RWPE1 (cell line): Measurements from ENCODE around the gene CNR1.

Experiments used
- CTCF ChIA-PET: fragments of 350-600 bp; sonication (Branson Sonifier 250); formaldehyde crosslinking; extraction: SDS; loops from one replicate; lab custom pipeline; 2021; lab: Yijun Ruan, JAX
- POLR2A ChIA-PET: fragments of 400-600 bp; formaldehyde crosslinking; extraction: SDS; loops from one replicate; lab custom pipeline; 2020; ENCODE audit warnings: antibody characterized with exemption; ENCODE audit not compliant: low non-redundant PET; lab: Yijun Ruan, JAX
- DNase-seq: peaks from one replicate; pipeline ENCODE4 v3.0.0; 2012; ENCODE audit warnings: low spot score
- H3K27ac ChIP-seq: fragments of 450-650 bp; 2 replicates; pipeline ENCODE4 v1.5.1; 2017
- TF ChIP-seq, protein P1 (sequence below): fragments of 450-650 bp; conservative IDR thresholded peaks from 2 replicates; pipeline ENCODE4 v1.5.1; 2017; ENCODE audit warnings: low read depth, mild to moderate bottlenecking

The CNR1 gene

DNA sequence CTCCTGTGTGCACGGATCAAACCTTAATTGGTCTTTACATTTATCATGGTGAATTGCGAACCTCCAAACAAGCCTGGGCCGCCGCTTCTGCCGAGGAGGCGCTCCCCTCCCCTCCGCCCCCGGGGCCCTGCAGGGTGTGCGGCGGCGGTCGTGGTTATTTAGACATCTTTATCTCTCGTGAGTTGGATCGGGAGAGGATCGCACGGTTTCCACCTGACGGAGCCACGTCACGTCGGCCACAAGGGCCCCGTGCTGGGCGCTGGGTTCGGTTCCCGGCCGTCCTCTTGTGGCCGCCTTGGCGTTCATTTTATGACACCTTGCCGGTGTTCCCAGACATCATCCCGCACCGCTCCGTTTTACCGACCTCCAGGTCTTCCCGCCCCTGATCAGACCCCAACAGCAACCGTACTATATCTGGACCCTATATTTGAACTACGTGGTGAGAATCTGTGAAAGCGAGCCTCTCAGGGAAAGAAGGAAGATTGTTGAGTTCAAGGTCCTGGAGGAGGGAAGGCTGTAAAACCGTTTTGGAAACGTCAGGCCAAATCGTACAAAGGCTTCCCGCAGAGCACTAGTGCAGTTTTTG, 1.3 kb upstream of the CNR1 start:
- ChIA-PET POLR2A (no interaction called here), CTCF (interaction anchor here (0.6 kb wide), 1 partner anchor 166 kb away, joined by 3 read pairs; no protein-coding TSS in a partner anchor)
- H3K27ac ChIP-seq = no peak overlapping the region
- no peak for DNase-seq
- TF ChIP-seq, protein P1, sequence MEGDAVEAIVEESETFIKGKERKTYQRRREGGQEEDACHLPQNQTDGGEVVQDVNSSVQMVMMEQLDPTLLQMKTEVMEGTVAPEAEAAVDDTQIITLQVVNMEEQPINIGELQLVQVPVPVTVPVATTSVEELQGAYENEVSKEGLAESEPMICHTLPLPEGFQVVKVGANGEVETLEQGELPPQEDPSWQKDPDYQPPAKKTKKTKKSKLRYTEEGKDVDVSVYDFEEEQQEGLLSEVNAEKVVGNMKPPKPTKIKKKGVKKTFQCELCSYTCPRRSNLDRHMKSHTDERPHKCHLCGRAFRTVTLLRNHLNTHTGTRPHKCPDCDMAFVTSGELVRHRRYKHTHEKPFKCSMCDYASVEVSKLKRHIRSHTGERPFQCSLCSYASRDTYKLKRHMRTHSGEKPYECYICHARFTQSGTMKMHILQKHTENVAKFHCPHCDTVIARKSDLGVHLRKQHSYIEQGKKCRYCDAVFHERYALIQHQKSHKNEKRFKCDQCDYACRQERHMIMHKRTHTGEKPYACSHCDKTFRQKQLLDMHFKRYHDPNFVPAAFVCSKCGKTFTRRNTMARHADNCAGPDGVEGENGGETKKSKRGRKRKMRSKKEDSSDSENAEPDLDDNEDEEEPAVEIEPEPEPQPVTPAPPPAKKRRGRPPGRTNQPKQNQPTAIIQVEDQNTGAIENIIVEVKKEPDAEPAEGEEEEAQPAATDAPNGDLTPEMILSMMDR = no peak

DNA sequence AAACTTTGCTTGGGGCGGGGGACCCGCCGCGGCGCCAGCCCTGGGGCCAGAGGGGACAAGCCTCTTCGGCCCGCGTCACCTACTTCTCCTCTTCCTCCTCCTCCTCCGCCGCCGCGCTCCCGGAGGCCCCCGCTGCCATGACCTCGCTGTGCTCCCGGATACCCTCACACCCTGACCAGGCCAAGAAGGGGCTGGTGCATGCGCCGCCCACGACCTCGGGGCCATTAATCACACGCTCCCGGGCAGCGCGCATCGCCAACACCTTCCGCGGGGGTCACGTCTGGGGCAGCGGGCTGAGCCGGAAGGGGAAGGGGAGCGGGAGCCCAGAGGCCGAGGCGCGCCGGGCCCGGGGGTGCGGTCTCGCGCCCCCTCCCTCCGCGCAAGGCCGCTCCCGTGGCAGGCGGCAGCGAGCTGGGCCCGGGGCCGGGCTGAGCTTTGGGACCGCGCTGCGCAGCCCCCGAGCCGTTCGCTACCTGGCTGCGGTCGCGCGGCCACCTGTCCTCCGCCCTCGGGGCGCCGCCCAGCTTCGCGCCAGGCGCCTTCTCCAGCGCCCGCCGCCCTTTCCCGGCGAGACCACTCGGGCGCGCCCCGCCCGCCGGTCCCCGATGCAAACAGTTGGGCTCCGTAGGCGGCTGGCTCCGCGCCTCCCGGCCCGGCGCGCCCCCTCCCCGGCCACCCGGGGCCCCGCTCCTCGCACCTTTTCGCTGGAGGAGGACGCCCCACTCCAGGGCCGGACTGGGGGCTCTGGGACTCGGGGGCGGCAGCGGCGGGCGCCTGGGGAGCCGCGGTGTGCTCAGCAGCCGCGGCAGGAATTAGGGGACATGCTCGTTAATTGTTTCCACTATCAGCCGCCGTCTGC, 575 bp upstream of the CNR1 start:
- no peak for DNase-seq
- TF ChIP-seq, protein P1 = no peak
- ChIA-PET POLR2A (no interaction called here), CTCF (interaction anchor here (0.6 kb wide), 1 partner anchor 167 kb away, joined by 3 read pairs; no protein-coding TSS in a partner anchor)
- no peak overlapping the region for H3K27ac ChIP-seq

DNA sequence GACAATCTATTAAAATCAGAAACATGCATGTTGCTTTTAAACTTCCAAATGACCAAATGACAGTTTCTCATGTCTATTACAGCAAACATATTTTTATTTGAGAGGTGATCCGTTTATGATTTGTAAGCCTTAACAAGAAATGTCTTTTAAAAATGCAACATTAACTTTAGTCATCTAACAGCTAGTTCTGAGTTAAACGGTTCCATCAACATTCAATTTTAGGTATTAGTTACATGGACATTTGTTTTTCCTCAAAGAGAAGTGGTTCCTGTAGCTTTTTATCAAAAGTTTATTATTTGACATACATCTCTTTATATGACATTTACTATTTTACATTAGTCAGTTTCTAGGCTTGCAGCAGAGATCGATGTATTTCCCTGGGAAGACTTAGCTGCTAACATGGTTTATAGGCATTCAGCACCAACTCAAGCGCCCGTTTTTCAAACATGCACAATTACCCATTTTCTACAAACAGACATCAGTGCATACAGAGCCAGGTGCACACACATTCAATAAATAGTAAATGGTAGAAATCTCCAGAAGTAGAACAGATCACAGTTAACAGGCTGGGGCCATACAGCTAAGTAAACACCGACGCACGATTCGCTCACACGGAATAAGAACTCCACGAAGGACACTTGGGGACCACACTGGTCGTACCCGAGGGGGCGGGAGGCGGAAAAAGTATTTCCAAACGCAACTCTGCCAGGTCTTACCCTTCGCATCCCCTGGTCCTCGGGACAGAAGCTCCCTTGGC, 882 bp downstream of the CNR1 start:
- POLR2A ChIA-PET = no interaction called here
- TF ChIP-seq, protein P1 = no peak
- CTCF ChIA-PET = interaction anchor here (0.6 to 0.7 kb wide), 3 partner anchors 264 to 1177 kb away, joined by 3 to 5 read pairs (median 4); no protein-coding TSS in a partner anchor
- no peak overlapping the region for H3K27ac ChIP-seq
- no peak for DNase-seq

DNA sequence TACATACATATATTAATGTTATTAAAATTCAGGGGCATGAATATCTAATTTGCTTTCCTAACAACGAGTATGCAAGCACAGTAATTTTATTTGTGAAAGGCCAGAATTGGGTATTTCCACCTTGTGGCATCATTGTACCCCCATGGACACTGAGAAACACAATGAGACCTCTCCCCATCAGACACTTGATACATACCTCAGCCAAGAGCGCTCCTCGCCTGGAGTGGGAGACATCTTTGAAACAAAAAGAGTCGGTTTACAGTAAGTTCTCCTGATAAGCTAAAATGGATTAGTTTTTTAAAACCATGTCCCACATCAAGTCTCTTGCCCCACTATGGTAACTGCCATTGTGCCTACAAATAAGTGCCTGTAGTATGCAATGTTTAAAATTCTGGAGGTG, 2.1 kb downstream of the CNR1 start:
- H3K27ac ChIP-seq = no peak overlapping the region
- ChIA-PET CTCF (no interaction called here), POLR2A (no interaction called here)
- DNase-seq = no peak
- TF ChIP-seq, protein P1 = no peak

DNA sequence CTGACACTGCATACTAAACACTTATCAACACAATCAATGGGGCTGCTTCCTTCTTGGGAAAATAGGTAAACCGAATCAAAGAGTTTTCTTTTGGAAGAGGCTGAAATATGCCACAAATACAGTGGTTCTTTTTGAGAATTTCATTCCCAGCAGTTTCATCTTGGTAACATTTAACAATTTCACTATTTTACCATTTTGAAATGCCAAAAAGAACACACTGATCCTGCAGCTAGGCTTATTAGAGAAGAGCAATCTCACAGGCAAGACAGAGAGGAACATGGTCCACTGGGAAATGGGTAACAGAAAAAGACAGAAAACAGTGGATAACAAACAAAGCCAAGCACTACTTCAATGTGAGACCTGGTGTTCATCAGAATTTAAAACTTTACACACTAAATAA, 2.5 kb downstream of the CNR1 start:
- H3K27ac ChIP-seq = no peak overlapping the region
- ChIA-PET CTCF (interaction anchor here (0.6 kb wide), 1 partner anchor 203 kb away, joined by 3 read pairs; no protein-coding TSS in a partner anchor), POLR2A (no interaction called here)
- no peak for DNase-seq
- TF ChIP-seq, protein P1 = no peak

DNA sequence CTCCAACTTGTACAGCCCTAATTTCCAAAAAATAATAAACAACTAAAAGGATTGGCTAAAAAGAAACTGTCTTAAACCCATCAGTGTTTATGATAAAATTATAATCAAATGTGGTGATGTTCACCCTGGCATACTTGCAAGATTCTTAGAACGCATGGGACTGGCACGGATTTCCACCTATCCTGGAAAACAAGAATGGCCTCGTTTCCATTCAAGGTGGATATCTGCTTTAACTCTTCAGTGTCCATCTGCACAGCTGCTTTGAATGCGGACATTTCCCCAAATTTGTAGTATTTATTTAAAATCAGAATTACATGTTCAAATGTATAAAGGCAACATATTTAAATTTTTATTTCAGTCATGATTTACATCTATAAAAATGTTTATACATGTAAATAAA, 4.2 kb downstream of the CNR1 start:
- H3K27ac ChIP-seq = no peak overlapping the region
- TF ChIP-seq, protein P1 = no peak
- CTCF ChIA-PET = no interaction called here
- POLR2A ChIA-PET = no interaction called here
- DNase-seq = no peak
